Occipital lobe (tissue), 3 donors: ENCODE data around the gene MYOM1. TPM values are rescaled to one million over a fixed set of nuclear protein-coding genes. Genes with fewer than 3 reads are reported as not detected.
"Not testable (repeated sequence)": the region's sequence is repeated elsewhere in the genome, so short reads cannot be mapped to it uniquely, and the experiment has no call there.

Experiments
- DNase-seq: peaks from one replicate; lab custom pipeline; 2025; lab: John Stamatoyannopoulos, UW
- small RNA-seq: library from RNA; depleted of rRNA; stranded (forward); fragments of <200 nt; gene quantifications from one replicate; pipeline ENCODE3, GENCODE V24; 2014
- total RNA-seq: library from RNA; depleted of rRNA; stranded (reverse); fragments of >200 nt; gene quantifications from one replicate; pipeline ENCODE4 v1.2.3, GENCODE V29; 2014

The MYOM1 gene
- total RNA-seq, 1 donor from 2014 or later: 2.3 TPM

GRCh38 chr18:3040173-3040572 lies 179.6 kb downstream of the MYOM1 start:
- no peak for DNase-seq

GRCh38 chr18:3037423-3037915 lies 182.3 kb downstream of the MYOM1 start:
- no peak for DNase-seq

GRCh38 chr18:3036108-3036507 lies 183.7 kb downstream of the MYOM1 start:
- no peak for DNase-seq

- no peak for DNase-seq
Observed at GRCh38 chr18:3035635-3036034, 184.1 kb downstream of the MYOM1 start.

GRCh38 chr18:3032721-3033120 lies 187.0 kb downstream of the MYOM1 start:
- DNase-seq: no peak

GRCh38 chr18:3029215-3029952 lies 190.4 kb downstream of the MYOM1 start:
- DNase-seq: no peak

- not testable (repeated sequence) for DNase-seq
Observed at GRCh38 chr18:3028115-3028514, 191.7 kb downstream of the MYOM1 start.

GRCh38 chr18:3027370-3027891 lies 192.3 kb downstream of the MYOM1 start:
- DNase-seq: no peak

- DNase-seq: no peak
Observed at GRCh38 chr18:3025544-3025943, 194.2 kb downstream of the MYOM1 start.

- DNase-seq: not testable (repeated sequence)
Observed at GRCh38 chr18:3023603-3024002, 196.2 kb downstream of the MYOM1 start.

Small RNA genes within 50 kb of the gene (small RNA-seq; reads per million reads assigned to genes)
- gene RF00156 (not detected), gene RNU7-25P (not detected)

Other genes starting within 250 kb of the MYOM1 start
- 39.9 TPM for gene LPIN2, start 206.8 kb downstream of the MYOM1 start, total RNA-seq
- gene MYL12A, start 27.8 kb upstream of the MYOM1 start, total RNA-seq: 49.9 TPM
- 156 TPM for gene MYL12B, start 42.2 kb upstream of the MYOM1 start, total RNA-seq
- 20.6 TPM for gene TGIF1, start 230.2 kb upstream of the MYOM1 start, total RNA-seq